GM12891 (cell line): ENCODE measurements around the gene LCA5L.

Source experiments
- PAX5 ChIP-seq: IDR thresholded peaks from 2 replicates; pipeline ENCODE4 v1.6.1; 2011; ENCODE audit warnings: low read length, moderate library complexity, mild to moderate bottlenecking; ENCODE audit not compliant: insufficient read depth, severe bottlenecking
- POLR2A ChIP-seq: IDR thresholded peaks from 2 replicates; pipeline ENCODE4 v1.6.1; 2011; ENCODE audit warnings: low read depth, low read length, control low read depth
- POLR2AphosphoS5 ChIP-seq: IDR thresholded peaks from 2 replicates; pipeline ENCODE4 v1.6.1; 2011; ENCODE audit warnings: low read depth, low read length, control low read depth
- POU2F2 ChIP-seq: IDR thresholded peaks from 2 replicates; pipeline ENCODE4 v1.6.1; 2011; ENCODE audit warnings: low read depth, mild to moderate bottlenecking, control low read depth, low read length, moderate library complexity
- SPI1 ChIP-seq: IDR thresholded peaks from 2 replicates; pipeline ENCODE4 v1.6.1; 2011; ENCODE audit warnings: low read depth, low read length, control low read depth
- TAF1 ChIP-seq: IDR thresholded peaks from 2 replicates; pipeline ENCODE4 v1.6.1; 2011; ENCODE audit warnings: low read depth, low read length, control low read depth

- no peak for TF ChIP-seq POLR2AphosphoS5
- no peak for TF ChIP-seq TAF1
- TF ChIP-seq POLR2A, result no peak
- no peak for TF ChIP-seq POU2F2
- no peak for TF ChIP-seq PAX5
- TF ChIP-seq SPI1, result no peak
Observed at GRCh38 chr21:39444421-39445180, 977 bp downstream of the LCA5L start.
